Right hindlimb (tissue), 1 donor: ENCODE measurements around the gene ARL4C.
A peak's percentile ranks its signal among the peaks of the same experiment; 100 is the strongest.

Experiments used
- DNase-seq: peaks from one replicate; pipeline ENCODE4 v3.0.0-alpha.2; 2018

The ARL4C gene, protein sequence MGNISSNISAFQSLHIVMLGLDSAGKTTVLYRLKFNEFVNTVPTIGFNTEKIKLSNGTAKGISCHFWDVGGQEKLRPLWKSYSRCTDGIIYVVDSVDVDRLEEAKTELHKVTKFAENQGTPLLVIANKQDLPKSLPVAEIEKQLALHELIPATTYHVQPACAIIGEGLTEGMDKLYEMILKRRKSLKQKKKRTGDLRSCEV

DNA sequence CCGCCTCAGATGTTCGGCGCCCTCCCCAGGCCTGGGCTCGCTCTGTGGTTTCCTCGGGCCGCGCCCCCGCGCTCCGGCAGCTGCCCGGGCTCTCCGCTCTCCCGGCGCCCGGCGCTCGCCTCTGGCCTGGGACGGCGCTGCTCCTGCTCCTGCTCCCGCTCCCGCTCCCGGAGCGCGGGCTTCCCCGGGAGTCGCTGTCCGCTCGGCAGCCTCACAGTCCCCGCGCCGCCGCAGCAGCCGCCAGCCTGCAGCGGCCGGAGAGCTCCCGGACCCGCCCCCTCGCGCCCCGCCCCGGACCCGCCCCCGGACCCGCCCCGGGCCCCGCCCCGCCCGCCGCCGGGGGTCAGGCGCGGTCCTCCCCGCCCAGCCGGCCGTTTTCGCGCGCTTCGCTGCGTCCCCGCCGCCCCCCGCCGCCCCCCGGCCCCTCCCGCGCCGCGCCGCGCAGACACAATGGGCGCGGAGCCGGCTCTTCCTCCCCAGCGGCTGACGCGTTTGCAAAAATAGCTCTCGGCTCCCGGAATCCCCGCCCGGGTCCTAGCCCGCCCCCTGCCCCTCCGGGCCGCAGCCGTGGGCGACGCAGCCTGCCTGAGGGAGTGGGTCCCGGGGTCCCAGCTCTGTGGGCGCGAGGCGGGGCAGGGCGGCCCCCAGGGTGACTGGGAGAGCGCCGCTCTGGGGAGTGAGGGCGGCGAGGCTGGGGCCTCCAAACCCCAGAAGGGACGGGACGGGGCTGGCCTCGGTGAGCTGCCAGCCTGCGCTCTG is at the start of gene ARL4C:
TSS of gene ARL4C (minus strand) at position 247 of the 759 bp plus-strand sequence. CDS start 495 bp downstream, outside the sequence.
- DNase-seq: peak; percentile 88

DNA sequence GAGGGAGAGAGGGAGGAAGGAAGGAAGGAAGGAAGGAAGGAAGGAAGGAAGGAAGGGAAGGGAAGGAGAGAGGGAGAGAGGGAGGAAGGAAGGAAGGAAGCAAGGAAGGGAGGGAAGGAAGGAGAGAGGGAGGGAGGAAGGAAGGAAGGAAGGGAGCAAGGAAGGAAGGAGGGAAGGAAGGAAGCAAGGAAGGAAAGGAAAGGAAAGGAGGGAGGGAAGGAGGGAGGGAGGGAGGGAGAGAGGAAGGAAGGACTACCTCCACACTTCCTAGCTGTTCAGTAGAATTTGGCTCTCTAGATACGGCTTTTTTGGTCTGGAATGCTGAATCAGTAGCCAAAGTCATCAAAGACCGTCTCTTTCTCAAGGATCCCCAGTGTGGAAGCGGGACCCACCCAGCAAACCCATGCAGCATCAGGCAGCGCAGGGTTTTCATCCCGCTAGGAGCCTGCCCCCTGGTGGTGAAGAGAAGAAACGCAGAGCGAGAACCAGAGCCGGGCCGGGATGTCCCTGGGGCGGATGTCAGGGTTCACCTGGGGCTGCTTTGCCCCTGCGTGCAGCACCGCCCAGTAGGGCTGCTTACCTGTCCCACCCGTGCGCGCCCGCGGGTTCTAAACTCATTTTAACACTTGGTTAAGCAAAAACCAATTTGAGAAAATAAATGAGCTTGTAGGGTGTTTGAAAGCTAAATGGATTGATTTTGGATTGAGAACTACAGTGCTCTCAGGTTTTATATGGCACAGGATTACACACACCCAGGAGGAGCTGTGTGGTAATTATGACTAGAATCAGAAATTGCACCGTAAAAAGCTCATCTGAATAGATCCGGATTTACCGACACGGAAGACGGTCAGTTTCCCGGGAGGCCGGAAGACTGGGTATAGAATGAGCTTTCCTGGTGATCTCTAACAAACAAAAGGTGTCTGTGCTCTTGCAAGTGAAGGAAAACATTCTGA is 48.1 kb upstream of the ARL4C start:
- peak; percentile 53 for DNase-seq

DNA sequence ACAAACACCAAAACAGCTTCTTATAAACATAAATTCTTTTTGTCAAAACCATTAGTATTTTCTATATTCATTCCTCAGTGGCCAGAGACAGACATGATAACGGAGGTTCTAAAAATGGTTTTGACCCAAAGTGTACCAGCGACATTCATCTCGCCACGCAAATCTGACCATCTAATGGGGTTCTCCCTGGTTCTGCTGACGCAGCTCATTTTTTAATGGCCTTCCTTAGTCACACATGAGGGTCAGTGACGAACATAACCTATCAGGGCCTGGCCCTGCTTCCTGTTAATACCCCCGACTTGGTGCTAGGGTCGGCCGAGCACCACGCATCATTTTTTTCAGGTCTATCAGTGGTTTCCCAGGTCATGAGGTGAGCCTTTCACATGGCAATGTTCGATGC is 45.9 kb upstream of the ARL4C start:
- no peak for DNase-seq

DNA sequence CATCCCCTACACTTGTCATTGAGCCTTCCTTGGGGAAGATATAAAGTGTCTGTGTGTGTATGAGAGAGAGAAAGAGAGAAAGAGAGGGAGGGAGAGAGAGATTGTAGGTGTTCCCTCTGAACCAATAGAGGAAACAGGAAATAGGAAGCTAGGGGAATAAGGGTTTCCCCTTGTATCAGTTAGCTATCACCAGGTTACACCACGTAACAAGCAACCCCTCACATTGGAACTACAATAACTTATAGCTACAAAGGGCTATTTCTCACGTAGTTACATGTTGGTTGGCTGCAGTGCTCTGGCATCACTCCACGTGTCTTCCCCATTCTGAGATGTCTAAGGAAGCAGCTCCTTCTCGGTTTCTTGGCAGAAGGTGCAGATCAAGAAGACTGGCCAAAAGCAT is 41.0 kb upstream of the ARL4C start:
- DNase-seq: no peak

DNA sequence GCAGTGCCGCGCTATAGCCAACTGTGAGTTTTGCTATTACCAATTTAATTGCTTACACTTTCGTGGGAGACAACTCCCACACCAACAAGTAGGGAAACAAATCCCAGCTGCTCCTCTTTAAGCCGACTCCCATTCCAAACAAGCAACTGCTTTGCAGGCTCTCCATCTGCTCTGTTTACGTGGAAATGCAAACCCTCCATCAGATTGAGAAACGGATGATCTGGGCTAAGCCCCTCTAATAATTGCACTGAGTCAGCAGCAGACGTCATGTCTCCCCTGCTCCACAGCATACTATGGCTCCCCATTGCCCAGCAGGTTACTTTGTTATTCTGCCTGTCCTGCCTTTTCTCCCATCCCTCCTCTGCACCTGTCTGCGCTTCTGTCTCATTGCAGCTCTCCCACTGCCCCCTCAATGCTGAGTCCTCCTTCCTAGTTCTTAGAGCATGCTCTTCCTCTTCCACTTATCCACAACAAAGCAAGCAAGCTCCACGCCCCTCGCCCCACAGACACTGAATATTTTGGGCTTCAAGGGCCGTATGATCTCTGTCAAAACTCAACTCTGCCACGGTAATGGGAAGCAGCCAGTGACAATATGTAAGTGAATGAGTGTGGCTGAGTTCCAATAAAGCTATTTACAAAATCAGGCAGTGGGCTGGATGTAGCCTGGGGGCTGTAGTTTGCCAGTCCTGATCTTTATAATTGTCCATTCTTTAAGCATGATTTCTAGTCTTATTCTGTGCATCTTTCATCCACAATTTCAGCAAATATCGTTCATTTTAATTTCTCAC is 39.5 kb upstream of the ARL4C start:
- DNase-seq: no peak

DNA sequence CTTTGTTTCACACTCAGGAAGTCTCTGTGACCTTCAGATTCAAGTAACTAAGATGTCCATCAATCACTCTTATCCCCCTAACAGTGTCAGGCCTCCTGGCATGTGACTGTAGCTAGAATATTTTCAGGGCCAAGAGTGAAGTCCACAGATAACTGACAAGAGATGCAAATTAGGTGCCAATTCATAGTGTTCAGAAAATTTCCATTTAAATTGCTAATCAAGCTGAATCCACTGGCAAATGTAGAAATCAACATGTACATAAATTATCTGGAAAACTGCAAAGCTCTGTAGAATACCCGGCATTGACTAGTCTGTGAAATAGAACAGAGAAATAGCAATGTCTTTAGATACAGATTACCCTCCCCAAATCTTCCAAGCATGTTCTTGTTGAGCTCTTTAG is 38.6 kb upstream of the ARL4C start:
- no peak for DNase-seq

DNA sequence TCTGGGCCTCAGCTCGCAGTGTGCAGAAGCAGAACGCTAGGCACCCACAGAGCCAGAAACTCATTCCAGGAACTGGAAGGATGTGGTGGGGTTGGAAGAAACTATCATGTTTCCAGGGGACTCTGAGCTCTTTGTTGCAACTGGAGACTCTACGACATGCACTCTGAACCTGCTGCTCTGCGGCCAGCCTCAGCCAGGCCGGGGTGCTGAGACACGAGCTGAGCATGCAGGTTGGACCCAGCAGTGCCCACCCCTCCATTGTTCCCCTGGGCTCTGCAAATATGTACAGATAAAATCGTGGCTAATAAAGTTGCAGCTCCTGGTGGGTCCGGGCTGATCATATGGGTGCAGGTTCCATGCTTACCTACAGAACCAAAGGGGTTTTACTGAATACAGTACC is 37.6 kb upstream of the ARL4C start:
- DNase-seq: no peak

DNA sequence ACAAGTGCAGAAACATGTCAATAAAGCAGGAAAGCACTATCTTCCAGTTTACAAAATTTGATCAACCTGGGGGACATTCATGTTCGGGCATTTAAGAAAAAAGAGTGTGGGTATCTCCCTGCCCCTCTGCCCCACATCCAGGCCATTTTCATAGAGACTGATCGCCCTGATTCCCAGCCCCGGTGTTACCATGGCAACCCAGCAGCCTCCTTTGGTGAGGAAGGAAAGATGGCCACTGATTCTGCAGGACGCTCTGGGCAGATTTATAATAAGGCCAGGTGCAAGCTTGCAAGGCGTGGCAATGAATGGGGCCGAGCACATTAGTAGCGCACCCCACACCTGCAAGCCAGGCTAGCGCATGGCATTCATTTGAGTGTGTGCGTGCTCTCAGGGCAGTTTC is 36.7 kb upstream of the ARL4C start:
- no peak for DNase-seq

DNA sequence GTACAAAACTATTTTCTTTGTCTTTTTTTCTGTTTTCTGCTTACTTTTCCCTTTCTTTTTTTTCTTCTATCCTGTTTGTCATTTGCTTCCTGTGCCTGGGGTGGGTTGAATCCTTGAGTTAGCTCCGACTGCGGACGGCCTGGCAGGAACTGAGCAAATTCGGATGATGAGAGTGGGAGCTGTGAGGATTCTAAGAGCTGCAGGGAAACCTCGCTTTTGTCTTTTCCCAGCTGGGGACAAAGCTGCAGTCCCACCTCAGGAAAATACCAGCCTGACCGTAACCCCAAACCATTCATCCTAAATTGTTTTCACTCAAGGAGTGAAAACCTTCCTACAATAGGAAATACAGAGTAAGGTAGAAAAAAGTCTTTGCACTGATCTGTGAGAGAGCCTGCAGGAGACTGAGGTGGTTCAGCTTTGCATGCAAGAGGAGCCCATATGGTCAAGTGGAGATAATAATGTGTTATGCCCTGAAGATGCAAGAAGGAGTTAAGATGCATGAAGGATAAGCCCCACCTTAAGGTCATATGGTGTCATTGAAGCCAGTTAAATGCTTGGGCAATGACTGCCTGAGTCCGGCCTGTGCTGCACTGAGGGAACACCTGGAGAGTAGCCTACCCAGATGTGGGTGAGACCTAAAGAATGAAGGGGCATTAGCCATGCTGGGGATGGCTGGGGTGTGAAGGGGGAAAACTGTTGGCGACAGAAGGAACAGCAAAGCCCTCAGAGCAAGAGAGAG is 31.7 kb upstream of the ARL4C start:
- no peak for DNase-seq

DNA sequence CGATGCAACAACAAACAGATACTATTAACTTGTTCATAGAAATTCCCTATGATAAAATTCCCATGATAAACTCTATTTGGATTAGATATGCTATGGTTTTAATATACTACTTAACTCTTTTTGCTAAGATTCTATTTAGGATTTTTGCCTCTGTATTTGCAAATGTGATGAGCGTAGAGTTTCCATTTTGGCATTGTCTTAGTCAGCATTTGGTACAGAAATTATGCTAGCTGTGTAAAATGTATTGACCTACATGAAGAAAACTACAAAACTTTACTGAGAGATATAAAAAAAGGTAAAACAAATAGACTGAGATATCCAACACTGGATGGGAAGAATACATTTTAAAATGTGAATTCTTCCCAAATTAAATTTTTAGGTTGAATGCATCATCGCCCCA is 29.8 kb upstream of the ARL4C start:
- no peak for DNase-seq

DNA sequence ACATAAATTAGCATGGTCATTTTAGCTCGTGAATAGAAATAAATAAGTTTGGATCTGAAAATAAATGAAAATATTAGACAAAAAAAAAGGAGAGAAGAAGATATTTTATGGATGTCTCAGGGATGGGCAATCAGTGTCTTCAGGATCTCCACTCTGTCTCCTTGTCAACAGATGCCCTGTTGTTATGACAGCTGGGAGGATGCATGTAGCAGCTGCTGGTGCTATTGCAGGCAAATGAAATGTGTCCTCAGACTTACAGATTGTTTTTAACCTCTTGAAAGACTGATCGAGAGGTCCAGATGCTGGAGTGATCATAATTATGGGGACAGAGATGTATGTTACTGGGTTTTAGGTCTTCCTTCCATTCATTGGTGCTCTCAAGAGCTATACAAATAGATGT is 24.7 kb upstream of the ARL4C start:
- no peak for DNase-seq

DNA sequence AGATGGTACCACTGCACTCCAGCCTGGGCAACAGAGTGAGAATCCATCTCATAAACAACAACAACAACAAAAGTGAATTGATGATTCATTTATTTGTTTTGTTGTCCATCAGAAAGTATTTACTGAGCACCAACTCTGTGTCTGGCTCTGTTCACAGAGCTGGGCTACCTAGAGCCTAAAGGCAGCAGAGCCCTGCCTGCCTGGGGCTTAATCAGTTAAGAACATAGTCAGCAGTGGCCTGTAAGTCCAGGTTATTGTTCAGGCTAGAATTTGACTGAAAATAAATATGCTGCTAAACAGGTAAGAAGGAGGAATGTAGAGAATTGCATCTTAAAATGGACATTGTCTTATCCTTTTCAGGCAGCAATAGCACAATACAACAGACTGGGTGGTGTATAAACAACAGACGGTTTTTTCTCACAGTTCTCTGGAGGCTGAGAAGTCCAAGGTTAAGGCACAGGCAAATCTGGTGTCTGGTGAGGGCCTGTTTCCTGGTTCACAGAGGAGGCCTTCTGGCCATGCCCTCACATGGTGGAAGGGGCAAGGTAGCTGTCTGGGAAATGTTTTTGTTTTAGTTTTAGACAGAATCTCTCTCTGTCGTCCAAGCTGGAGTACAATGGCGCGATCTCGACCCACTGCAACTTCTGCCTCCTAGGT is 22.2 kb upstream of the ARL4C start:
- no peak for DNase-seq

DNA sequence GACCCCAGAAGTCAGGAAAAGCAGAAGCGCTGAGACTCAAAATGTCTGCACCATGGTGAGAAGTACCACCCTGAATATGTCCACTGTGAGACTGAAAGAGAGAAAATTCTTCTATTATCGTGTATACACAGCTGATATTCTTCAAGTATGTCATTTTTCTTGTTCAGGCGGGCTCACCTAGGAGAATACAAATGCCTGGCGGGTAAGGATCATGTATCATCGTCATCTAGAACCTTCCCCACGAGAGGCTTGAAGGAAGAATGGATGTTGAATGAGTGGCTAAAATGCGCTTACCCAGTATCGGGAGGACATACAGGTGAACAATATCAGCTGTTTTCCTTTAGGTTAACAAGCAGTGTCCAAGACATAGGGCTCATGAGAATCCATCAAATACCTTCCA is 21.1 kb upstream of the ARL4C start:
- no peak for DNase-seq

DNA sequence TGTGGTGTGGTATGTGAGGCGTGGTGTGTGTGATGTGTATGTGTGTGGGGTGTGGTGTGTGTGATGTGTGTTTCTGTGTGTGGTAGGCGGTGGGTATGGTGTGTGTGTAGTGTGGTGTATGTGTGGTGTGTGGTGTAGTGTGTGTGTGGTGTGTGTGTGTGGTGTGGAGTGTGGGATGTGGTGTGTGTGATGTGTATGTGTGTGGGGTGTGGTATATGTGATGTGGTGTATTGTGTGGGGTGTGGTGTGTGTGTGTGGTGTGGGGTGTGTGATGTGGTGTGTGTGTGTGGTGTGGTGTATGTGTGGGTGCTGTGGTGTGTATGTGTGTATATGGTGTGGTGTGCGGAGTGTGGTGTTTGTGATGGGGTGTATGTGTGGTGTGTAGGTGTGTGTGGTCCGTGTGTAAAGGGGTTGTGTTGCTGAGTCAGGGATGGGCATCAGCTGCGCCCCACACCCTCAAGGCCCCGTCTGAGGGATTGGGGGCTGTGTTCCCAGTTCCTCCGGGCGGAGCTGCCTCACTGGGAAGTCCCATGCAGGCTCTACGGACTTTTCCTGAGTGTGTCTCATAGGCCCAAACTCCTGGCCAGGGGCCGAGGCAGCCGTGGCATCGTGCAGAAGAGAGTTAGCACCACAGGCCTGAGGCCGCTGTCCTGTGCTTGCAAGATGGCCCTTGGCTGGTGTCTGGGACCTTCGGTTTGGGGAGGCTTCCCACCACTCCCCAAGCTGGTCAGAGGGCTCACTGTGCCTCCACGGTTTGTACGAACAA is 18.2 kb upstream of the ARL4C start:
- no peak for DNase-seq

DNA sequence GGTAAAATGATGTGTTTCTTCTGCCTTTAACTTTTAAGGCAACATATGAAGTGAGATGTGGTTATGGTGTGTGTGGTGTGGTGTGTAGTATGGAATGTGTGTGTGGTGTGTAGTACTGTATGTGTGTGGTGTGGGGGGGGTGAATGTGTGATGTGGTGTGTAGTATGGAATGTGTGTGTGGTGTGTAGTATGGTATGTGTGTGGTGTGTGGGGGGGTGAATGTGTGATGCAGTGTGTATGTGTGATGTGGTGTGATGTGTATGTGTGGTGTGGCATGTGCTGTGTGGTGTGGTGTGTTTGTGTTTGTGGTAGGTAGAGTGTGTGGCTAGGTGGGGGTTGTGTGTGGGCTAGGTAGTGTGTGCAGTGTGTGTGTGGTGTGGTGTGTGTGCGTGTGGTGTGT is 17.2 kb upstream of the ARL4C start:
- no peak for DNase-seq

DNA sequence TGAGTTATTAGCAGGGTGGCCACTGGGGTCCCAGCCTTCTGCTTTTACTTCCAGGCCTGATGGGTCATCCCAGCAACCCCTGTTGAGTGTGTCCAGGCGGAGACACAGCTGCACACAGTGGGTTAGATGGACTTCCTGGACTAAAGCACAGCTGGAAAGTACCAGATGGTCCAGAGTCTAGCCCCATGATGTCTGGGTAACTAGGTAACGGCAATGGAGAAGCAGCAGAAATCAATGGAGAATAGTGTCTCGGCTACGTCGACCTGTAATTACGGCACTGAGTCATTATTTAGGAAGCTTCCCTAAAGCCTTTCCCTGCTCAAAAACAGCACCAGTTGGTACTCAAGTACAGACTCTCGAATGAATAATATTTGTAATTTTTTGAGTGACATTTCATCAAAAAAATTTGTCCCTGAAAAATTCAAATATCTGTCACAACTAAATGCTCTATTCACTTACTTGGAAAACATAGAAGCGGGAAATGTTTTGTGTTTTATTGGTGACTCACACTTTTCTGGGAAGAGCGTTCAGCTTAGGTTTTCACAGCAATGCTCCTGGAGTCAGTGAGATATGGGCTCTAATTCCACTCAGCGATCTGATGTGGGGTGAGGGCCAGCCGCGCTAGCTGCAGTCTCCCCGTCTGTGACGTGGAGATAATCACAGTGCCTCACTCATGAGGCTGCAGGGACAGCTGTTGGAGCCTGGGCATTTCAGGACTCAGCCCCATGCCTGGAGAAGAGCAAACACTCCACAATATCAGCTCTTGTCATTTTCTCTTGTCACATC is 16.2 kb upstream of the ARL4C start:
- no peak for DNase-seq

DNA sequence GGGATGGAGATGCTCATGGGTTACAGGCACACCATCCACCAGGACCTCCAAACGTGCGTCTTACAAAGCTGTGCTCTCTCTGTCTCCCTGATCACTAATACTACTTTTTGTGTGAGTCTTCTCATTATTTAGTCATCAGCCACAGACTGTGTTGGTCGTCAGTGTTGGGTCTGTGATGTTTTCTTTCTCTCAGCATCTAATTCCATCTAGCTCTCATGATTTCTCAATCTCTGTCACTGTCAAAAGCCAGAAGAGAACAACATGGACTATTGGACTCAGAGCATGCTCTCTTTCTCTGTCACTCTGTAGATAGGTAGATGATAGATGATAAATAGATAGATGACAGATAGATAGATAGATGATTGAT is 6.0 kb upstream of the ARL4C start:
- no peak for DNase-seq

DNA sequence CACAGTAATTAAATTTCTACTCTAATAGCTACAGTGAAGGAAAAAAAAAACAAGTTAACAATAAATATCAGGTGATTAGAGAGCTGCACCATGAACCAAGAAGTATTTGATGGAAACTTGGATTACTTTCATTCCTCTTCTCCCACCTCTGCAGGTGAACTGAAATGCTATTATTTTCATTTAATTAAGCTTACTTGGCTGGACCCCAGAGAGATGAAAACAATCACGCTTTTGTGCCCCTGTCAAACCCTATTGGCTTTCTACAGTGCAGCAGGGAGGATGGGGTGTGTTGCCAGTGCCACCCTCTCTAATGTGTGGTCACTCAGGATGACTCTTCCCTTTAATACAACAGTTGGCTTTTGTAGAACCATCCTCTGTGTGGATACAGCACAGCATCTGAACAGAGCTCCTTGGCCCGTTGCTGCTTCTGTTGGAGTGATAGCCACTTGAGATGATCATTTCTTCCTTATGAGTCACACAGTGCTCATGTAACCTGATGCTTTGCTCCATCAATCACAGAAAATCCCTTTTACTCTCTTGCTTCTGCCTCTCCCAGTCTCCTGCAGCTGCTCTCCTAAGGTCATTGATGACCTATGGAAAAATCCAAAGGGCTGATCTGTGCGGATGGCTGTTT is 5.5 kb upstream of the ARL4C start:
- DNase-seq: no peak

DNA sequence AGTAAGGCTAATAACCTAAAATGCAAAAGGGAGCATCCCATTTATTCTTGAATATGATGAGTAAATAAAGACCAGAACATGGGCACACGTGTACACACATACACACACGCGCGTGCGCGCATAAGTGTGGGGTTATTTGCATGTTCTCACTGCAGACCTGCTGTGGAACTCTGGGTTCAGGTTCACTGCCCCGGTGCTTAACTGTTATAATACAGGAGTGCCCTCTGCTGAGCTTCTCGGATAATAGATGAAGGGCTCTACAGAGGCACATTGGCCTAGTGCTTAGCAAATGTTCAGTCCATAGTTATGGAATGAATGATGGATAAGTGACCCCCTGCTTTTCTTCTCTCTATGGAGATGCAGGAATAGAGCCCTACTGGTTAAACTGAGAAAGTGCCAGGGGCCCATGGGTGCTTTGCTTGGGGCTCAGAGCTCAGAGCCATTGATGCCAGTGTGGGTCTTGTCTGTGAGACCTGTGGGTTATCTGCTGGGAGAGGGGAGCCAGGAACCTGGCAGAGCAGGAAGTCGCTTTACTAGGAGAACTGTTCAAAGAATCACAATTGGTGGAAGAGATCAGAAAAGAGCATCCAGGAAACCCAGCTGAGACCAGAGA is 3.6 kb upstream of the ARL4C start:
- DNase-seq: peak; percentile 42
